ENCODE measurements around the gene OR8S1. TPM values are rescaled to one million over a fixed set of nuclear protein-coding genes. Genes with fewer than 3 reads are reported as not detected.

Gene OR8S1
- polyA plus RNA-seq, 1 donor (not counting 4 experiments of a cell fraction or from before 2014, with no cell fraction given) = not detected

DNA sequence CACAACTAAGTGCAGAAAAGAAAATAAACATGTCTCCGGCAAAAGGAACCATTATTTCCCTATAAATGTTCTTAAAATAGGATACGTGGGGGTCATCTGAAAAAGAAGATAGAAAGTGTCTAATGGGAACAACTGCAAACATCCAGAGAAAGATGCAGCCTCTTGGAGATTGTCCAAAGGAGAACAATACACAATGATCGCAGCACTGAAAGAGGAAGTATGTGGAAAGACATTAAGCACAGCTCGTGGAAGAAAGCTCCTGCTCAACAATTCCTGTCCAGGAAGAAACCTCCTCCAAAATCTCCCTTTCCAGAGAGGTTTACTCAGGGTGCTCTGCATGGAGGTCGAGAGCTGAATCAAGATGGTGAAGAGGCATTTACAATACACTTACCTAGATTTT lies 46.9 kb downstream of the OR8S1 start:
- Histone ChIP-seq H3K4me1 (ENCODE audit: control insufficient read depth, extremely low read depth, insufficient read depth, low read length) (no peaks in the 10 kb centered on the region), H3K36me3 (ENCODE audit: control insufficient read depth in 2 of 2, extremely low read depth in 1 of 2, insufficient read depth in 2 of 2, low read length in 2 of 2) (no peaks in the 10 kb centered on the region), H3K4me3 (ENCODE audit: control insufficient read depth in 2 of 3, extremely low read depth in 1 of 3, insufficient read depth in 2 of 3, low read depth in 1 of 3, low read length in 3 of 3) (no peak overlapping the region), H3K27me3 (ENCODE audit: control insufficient read depth, extremely low read depth, insufficient read depth, low read length) (no peaks in the 10 kb centered on the region), H4K20me1 (ENCODE audit: control insufficient read depth, extremely low read depth, insufficient read depth, low read length) (no peaks in the 10 kb centered on the region), H2AFZ (ENCODE audit: control insufficient read depth, low read length) (peak overlapping the region; percentile 20), H3K9me1 (ENCODE audit: control insufficient read depth, extremely low read depth, insufficient read depth, low read length) (no peaks in the 10 kb centered on the region), H3K79me2 (ENCODE audit: control insufficient read depth, insufficient read depth, low read length) (no peaks in the 10 kb centered on the region), H3K9me3 (ENCODE audit: control insufficient read depth, low read depth, low read length) (no peaks in the 10 kb centered on the region), H3K4me2 (ENCODE audit: control insufficient read depth, extremely low read depth, insufficient read depth, low read depth, low read length) (no peak overlapping the region), H3K27ac (ENCODE audit: control insufficient read depth, insufficient read depth, low read length) (no peak overlapping the region), H3K9ac (ENCODE audit: control insufficient read depth, extremely low read depth, insufficient read depth, low read length) (no peak overlapping the region)
- TF ChIP-seq EZH2 (IDR thresholded peaks at IDR 0.05; ENCODE audit: low read length) = no peak
- dilution Hi-C loops (cut with MboI; ENCODE audit: extremely low pct_ligation_motif_present, low sequenced_read_pairs) = no loop called here
- FAIRE-seq (peak; percentile 61), DNase-seq (ENCODE audit: low read depth, low spot score) (no peak)

Other genes starting within 250 kb of the OR8S1 start
- 4.1 to 6.4 TPM (median 4.5 TPM) in 3 replicates for gene ZNF641, start 174.7 kb upstream of the OR8S1 start, polyA plus RNA-seq
- gene ANP32D, start 53.1 kb upstream of the OR8S1 start, polyA plus RNA-seq = not detected in 3 replicates
- 3.3 to 5.3 TPM (median 4.3 TPM) in 3 replicates for gene C12orf54, start 43.1 kb upstream of the OR8S1 start, polyA plus RNA-seq
- gene LALBA, start 44.4 kb downstream of the OR8S1 start, polyA plus RNA-seq = not detected in 3 replicates
- gene KANSL2, start 156.6 kb downstream of the OR8S1 start, polyA plus RNA-seq = 36.1 to 42.8 TPM (median 37.8 TPM) in 3 replicates
- gene CCNT1, start 191.1 kb downstream of the OR8S1 start, polyA plus RNA-seq = 20.4 to 23.4 TPM (median 22.5 TPM) in 3 replicates